Transverse colon (tissue), 4 donors: ENCODE data around the gene PROCA1. TPM values are rescaled to one million over a fixed set of nuclear protein-coding genes. Genes with fewer than 3 reads are reported as not detected.

Experiments
- DNase-seq: peaks from one replicate; pipeline ENCODE4 v3.0.0-alpha.2; 2019
- H3K27ac ChIP-seq, 4 donors: fragments of 200-600 bp; sonication (generic); 2 replicates each; pipeline ENCODE4 v1.5.1; 2016 to 2018; ENCODE audit warnings: inconsistent platforms in 4 of 4
- H3K27me3 ChIP-seq: fragments of 200-600 bp; sonication (generic); 2 replicates; pipeline ENCODE4 v1.5.1; 2017; ENCODE audit warnings: inconsistent platforms
- H3K36me3 ChIP-seq, 4 donors: fragments of 200-600 bp; sonication (generic); 2 replicates each; pipeline ENCODE4 v1.5.1; 2017 to 2019; ENCODE audit warnings: inconsistent platforms in 4 of 4
- H3K4me1 ChIP-seq, 4 donors: fragments of 200-600 bp; sonication (generic); 2 replicates each; pipeline ENCODE4 v1.5.1; 2017 to 2020; ENCODE audit warnings: inconsistent platforms in 4 of 4
- H3K4me3 ChIP-seq, 4 donors: fragments of 200-600 bp; sonication (generic); 1 replicate in 1 of 4; 2 replicates in 3 of 4; pipeline versions ENCODE4 v1.5.1 to v1.6.1; 2017 to 2019; ENCODE audit warnings: inconsistent platforms in 4 of 4
- H3K9me3 ChIP-seq, 2 donors: fragments of 200-600 bp; sonication (generic); 2 replicates each; pipeline ENCODE4 v1.5.1; 2017 to 2019; ENCODE audit warnings: inconsistent platforms in 2 of 2
- CTCF ChIP-seq, 5 experiments: fragments of 200-600 bp in 3 of 5; fragments of 450-650 bp in 2 of 5; sonication (generic) in 3 of 5; IDR thresholded peaks; 1 replicate in 2 of 5; 2 replicates in 3 of 5; pipeline ENCODE4 v1.5.1; 2016 to 2017; ENCODE audit warnings: antibody characterized with exemption in 5 of 5, inconsistent platforms in 3 of 5, mild to moderate bottlenecking in 2 of 5, moderate library complexity in 1 of 5
- EP300 ChIP-seq: sonication (generic); formaldehyde crosslinking; IDR thresholded peaks from one replicate; pipeline ENCODE4 v1.6.1; 2017; ENCODE audit warnings: antibody characterized with exemption, low read depth
- POLR2A ChIP-seq: fragments of 450-650 bp; IDR thresholded peaks from one replicate; pipeline ENCODE4 v1.6.1; 2016; ENCODE audit warnings: antibody characterized with exemption, mild to moderate bottlenecking, moderate library complexity
- POLR2AphosphoS5 ChIP-seq, 3 donors: sonication (generic); formaldehyde crosslinking; IDR thresholded peaks; one replicate each; pipeline ENCODE4 v1.6.1; 2016; ENCODE audit warnings: antibody characterized with exemption in 3 of 3
- WGBS, 2 donors: methylation state at CpG; one replicate each; pipeline ENCODE4 v1.1.5; 2018; ENCODE audit warnings: low coverage in 1 of 2; 5-methylcytosine and 5-hydroxymethylcytosine counted together
- in situ Hi-C, 4 donors: fragments of 200-750 bp; cut with MboI; loops; one replicate each; pipeline versions ENCODE4 v1.15.0 to v1.15.1; 2017; ENCODE audit warnings: low sequenced_read_pairs in 3 of 4, low pct_ligation_motif_present in 1 of 4, low pct_unique_long_range_greater_than_20kb in 1 of 4
- intact Hi-C: fragments of 100-400 bp; cut with DNase I; formaldehyde crosslinking; loops from one replicate; pipeline ENCODE4 v1.15.1; 2023; ENCODE audit warnings: low total_unique reads
- total RNA-seq, 4 donors: library from RNA; depleted of rRNA; stranded (reverse); fragments of >200 nt; gene quantifications; one replicate each; pipeline ENCODE4 v1.1.0, GENCODE V29; 2016

The PROCA1 gene
- total RNA-seq, 4 donors from 2014 or later: 0.96 to 2.9 (median 1.4) TPM; not detected in 1

- Histone ChIP-seq H3K9me3 (no peaks in the 10 kb centered on the region), H3K4me3 (no peak overlapping the region), H3K36me3 (peaks cover 0 to 88% (median 44%) of the 10 kb centered on the region in 4 donors), H3K27me3 (no peaks in the 10 kb centered on the region), H3K4me1 (no peaks in the 10 kb centered on the region), H3K27ac (no peak overlapping the region)
- in situ Hi-C loops (no loop called here), intact Hi-C loops (no loop called here)
- 91 to 92% methylated on average over 4 of the region's 4 CpGs for WGBS, 2 donors
- no peak for TF ChIP-seq EP300
- no peak for TF ChIP-seq POLR2A
- TF ChIP-seq CTCF (IDR thresholded peaks at IDR 0.05): no peak
- TF ChIP-seq POLR2AphosphoS5 (IDR thresholded peaks at IDR 0.05): no peak
- DNase-seq: no peak
Observed at GRCh38 chr17:28688481-28688880, 23.2 kb downstream of the PROCA1 start.

- Histone ChIP-seq H3K4me3 (no peak overlapping the region), H3K36me3 (peaks cover 0 to 99% (median 50%) of the 10 kb centered on the region in 4 donors), H3K9me3 (no peaks in the 10 kb centered on the region), H3K27ac (no peak overlapping the region), H3K27me3 (no peaks in the 10 kb centered on the region), H3K4me1 (no peaks in the 10 kb centered on the region)
- WGBS, 2 donors: 94 to 97% methylated on average over 4 of the region's 4 CpGs
- DNase-seq: no peak
- intact Hi-C loops (no loop called here), in situ Hi-C loops (no loop called here)
- TF ChIP-seq POLR2A (no peak), CTCF (IDR thresholded peaks at IDR 0.05) (no peak), POLR2AphosphoS5 (IDR thresholded peaks at IDR 0.05) (no peak), EP300 (no peak)
Observed at GRCh38 chr17:28686296-28686695, 25.4 kb downstream of the PROCA1 start.

- 86 to 100% methylated on average over 1 to 5 of the region's 5 CpGs for WGBS, 2 donors
- DNase-seq: no peak
- Histone ChIP-seq H3K4me1 (no peaks in the 10 kb centered on the region), H3K27me3 (no peaks in the 10 kb centered on the region), H3K36me3 (peaks cover 0 to 98% (median 49%) of the 10 kb centered on the region in 4 donors), H3K9me3 (no peaks in the 10 kb centered on the region), H3K27ac (no peak overlapping the region), H3K4me3 (no peak overlapping the region)
- TF ChIP-seq POLR2AphosphoS5 (IDR thresholded peaks at IDR 0.05) (no peak), CTCF (IDR thresholded peaks at IDR 0.05) (no peak), EP300 (no peak), POLR2A (no peak)
- in situ Hi-C loops (no loop called here), intact Hi-C loops (no loop called here)
Observed at GRCh38 chr17:28685366-28685765, 26.3 kb downstream of the PROCA1 start.

GRCh38 chr17:28684963-28685362 is 26.7 kb downstream of the PROCA1 start:
- peak; percentile 35 for DNase-seq
- H3K27ac ChIP-seq: no peak overlapping the region
- 63% methylated on average over 3 of the region's 3 CpGs; no CpG with 5 or more reads in 1 of the 2 donors for WGBS, 2 donors
- H3K27me3 ChIP-seq: no peaks in the 10 kb centered on the region
- H3K36me3 ChIP-seq: peaks cover 0 to 98% (median 49%) of the 10 kb centered on the region in 4 donors
- in situ Hi-C loops: no loop called here
- TF ChIP-seq CTCF (IDR thresholded peaks at IDR 0.05): peak in 2 of 5 experiments; percentile 27 to 32
- TF ChIP-seq POLR2AphosphoS5 (IDR thresholded peaks at IDR 0.05): peak in 2 of 3 donors; percentile 61 to 68
- TF ChIP-seq POLR2A: no peak
- H3K4me1 ChIP-seq: no peaks in the 10 kb centered on the region
- no peak overlapping the region for H3K4me3 ChIP-seq
- intact Hi-C loops: no loop called here
- H3K9me3 ChIP-seq: no peaks in the 10 kb centered on the region
